NCI-H510A (cell line): ENCODE results near the gene STK26.
"Not testable (repeated sequence)": the region's sequence is repeated elsewhere in the genome, so short reads cannot be mapped to it uniquely, and the experiment has no call there.

ENCODE experiments used
- DNase-seq: peaks from one replicate; lab custom pipeline; 2025; lab: John Stamatoyannopoulos, UW

The STK26 gene

GRCh38 chrX:132094164-132094563 is 71.1 kb downstream of the STK26 start:
- DNase-seq = no peak

GRCh38 chrX:132098704-132099103 is 75.6 kb downstream of the STK26 start:
- not testable (repeated sequence) for DNase-seq

DNA sequence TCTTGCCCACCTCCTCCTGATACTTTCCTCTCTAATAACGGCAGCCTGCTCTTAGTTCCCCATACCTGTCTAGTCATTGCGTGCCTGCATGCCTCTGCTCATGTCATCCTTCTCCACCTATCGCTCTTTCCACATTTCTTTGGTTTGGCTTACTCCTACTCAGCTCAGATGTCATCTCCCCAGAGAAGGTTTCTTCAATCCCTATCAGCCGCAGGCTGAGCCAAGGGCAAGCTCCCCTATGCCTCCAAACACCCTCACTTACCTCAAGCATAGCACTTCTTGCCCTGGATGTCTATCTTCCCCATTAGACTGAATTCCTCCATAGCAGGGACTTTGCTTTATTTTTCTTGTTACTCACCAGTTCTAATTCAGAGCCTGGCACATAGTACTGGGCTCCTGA is 78.1 kb downstream of the STK26 start:
- no peak for DNase-seq

GRCh38 chrX:132101799-132102198 is 78.7 kb downstream of the STK26 start:
- DNase-seq = no peak

GRCh38 chrX:132107291-132107690 is 84.2 kb downstream of the STK26 start:
- DNase-seq = no peak

- peak; percentile 44 for DNase-seq
These were observed 91.5 kb downstream of the STK26 start for GRCh38 chrX:132114607-132115006.

DNA sequence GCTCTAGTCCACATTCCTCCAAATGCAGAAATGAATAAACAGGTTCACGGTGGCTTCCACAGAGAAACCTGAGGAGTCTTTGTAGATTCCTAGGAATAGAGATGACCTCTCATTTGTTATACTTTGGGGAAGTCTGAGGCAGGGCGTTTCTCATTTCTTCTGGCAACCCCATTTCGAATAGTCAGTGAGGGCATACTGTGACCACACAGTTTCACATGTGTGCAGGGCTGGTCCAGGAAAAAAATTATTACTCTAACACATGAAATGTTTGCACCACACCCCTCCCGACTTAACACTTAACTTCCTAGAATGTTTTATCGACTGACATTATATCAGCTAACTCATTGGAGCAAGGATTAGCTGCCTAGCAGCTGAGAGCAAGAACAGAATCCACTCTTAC is 92.7 kb downstream of the STK26 start:
- DNase-seq = no peak

DNA sequence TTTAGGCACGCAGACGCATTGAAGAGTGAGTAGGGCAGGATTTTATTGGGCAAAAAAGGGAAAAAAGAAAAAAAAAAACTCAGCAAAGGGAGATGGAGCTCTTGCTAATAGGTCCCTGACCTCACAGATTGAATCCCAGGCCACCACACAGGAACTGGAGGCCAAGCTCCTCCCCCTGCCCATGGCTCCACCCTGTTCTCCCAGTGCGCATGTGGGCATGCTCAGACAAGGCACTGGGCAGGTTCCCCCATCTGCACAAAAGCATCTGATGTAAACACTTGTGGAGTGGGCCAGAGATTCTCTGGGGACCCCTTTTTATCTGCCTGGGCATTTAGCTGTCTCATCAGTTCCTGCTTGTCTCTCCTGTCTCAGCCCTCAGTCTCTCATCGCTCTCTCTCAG is 95.3 kb downstream of the STK26 start:
- no peak for DNase-seq

DNA sequence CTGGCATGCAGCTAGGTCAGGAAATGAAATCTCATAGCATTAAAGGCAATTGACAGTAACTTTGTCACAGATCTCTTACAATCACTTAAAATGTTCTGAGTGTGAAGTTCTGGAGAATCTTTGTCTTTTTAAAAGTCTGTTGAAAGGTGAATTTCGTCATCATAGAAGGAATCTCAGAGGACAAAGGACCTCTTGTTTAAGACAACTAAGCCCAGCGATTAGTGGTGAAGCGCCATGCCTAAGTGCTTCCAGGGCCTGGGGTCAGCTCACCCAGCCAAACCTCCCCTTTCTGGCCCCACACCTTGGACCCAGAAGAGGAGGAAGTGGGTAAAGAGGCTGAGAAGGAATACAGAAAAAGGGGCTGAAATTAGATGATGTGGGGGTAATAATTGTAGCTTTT is 96.2 kb downstream of the STK26 start:
- DNase-seq = no peak

- no peak for DNase-seq
These were observed 96.9 kb downstream of the STK26 start for GRCh38 chrX:132119821-132120515.

- DNase-seq = no peak
These were observed 97.8 kb downstream of the STK26 start for GRCh38 chrX:132120913-132121312.
